Coronary artery (tissue), 2 donors: Measurements from ENCODE around the gene RRBP1.
A peak's percentile ranks its signal among the peaks of the same experiment; 100 is the strongest.

Source experiments
- DNase-seq: peaks from one replicate; pipeline ENCODE4 v3.0.0-alpha.2; 2017; ENCODE audit warnings: low spot score
- H3K27ac ChIP-seq, 2 donors: fragments of 200-600 bp; sonication (generic); one replicate each; pipeline ENCODE4 v1.5.1; 2016 to 2019
- H3K4me3 ChIP-seq: fragments of 200-600 bp; sonication (generic); 2 replicates; pipeline ENCODE4 v1.5.1; 2016; ENCODE audit warnings: mild to moderate bottlenecking, moderate library complexity
- CTCF ChIP-seq: fragments of 200-600 bp; sonication (generic); IDR thresholded peaks from one replicate; pipeline ENCODE4 v1.5.1; 2019; ENCODE audit warnings: antibody characterized with exemption

RRBP1 gene

GRCh38 chr20:17664025-17664633 lies 17.9 kb downstream of the RRBP1 start:
- Histone ChIP-seq H3K4me3 (no peak overlapping the region), H3K27ac (peak overlapping the region in 1 of 2 donors; percentile 54)
- no peak for TF ChIP-seq CTCF
- DNase-seq, result no peak

- no peak for TF ChIP-seq CTCF
- Histone ChIP-seq H3K4me3 (peak overlapping the region; percentile 28), H3K27ac (peak overlapping the region in 1 of 2 donors; percentile 40)
- DNase-seq, result no peak
Observed at GRCh38 chr20:17663486-17663885, 18.6 kb downstream of the RRBP1 start.

GRCh38 chr20:17663040-17663399 lies 19.0 kb downstream of the RRBP1 start:
- Histone ChIP-seq H3K27ac (peak overlapping the region; percentile 36 to 82), H3K4me3 (peak overlapping the region; percentile 28)
- TF ChIP-seq CTCF, result no peak
- DNase-seq, result no peak

GRCh38 chr20:17662333-17663039 lies 19.6 kb downstream of the RRBP1 start:
- no peak for TF ChIP-seq CTCF
- H3K27ac ChIP-seq, result peak overlapping the region; percentile 36 to 82
- no peak overlapping the region for H3K4me3 ChIP-seq
- peak; percentile 83 for DNase-seq

- DNase-seq, result peak; percentile 50
- H3K4me3 ChIP-seq, result no peak overlapping the region
- peak overlapping the region in 1 of 2 donors; percentile 64 for H3K27ac ChIP-seq
- TF ChIP-seq CTCF, result no peak
Observed at GRCh38 chr20:17661121-17661744, 20.8 kb downstream of the RRBP1 start.

- H3K27ac ChIP-seq, result peak overlapping the region in 1 of 2 donors; percentile 64
Observed at GRCh38 chr20:17660667-17661066, 21.4 kb downstream of the RRBP1 start.

More at GRCh38 chr20:17660667-17661066, 21.4 kb downstream of the RRBP1 start:
- H3K4me3 ChIP-seq, result no peak overlapping the region
- DNase-seq, result peak; percentile 67
- TF ChIP-seq CTCF, result no peak
